H9 (cell line): ENCODE measurements around the gene LAMTOR5. TPM values are rescaled to one million over a fixed set of nuclear protein-coding genes. Genes with fewer than 3 reads are reported as not detected.
A peak's percentile ranks its signal among the peaks of the same experiment; 100 is the strongest.

Experiments
- DNase-seq: peaks from one replicate; pipeline ENCODE4 v3.0.0-alpha.2; 2017
- H2AFZ ChIP-seq: one replicate; pipeline ENCODE4 v1.6.1; 2013; ENCODE audit warnings: mild to moderate bottlenecking, low read length, control low read depth, moderate library complexity
- H2AK5ac ChIP-seq: 2 replicates; pipeline ENCODE4 v1.6.1; 2013; ENCODE audit warnings: low read length, control low read depth, mixed read lengths; ENCODE audit not compliant: insufficient read length
- H2BK120ac ChIP-seq: one replicate; pipeline ENCODE4 v1.6.1; 2013; ENCODE audit warnings: low read depth, mild to moderate bottlenecking, low read length, control low read depth, inconsistent platforms; ENCODE audit not compliant: poor library complexity, severe bottlenecking
- H2BK12ac ChIP-seq: 2 replicates; pipeline ENCODE4 v1.6.1; 2013; ENCODE audit warnings: low read length, control low read depth, mixed read lengths, low read depth; ENCODE audit not compliant: insufficient read length
- H2BK15ac ChIP-seq: 2 replicates; pipeline ENCODE4 v1.6.1; 2013; ENCODE audit warnings: low read depth, low read length, control low read depth
- H2BK20ac ChIP-seq: one replicate; pipeline ENCODE4 v1.6.1; 2013; ENCODE audit warnings: low read depth, mild to moderate bottlenecking, low read length, control low read depth, inconsistent platforms; ENCODE audit not compliant: poor library complexity, severe bottlenecking
- H2BK5ac ChIP-seq: 2 replicates; pipeline ENCODE4 v1.6.1; 2013; ENCODE audit warnings: low read length, control low read depth, mixed read lengths; ENCODE audit not compliant: insufficient read length
- H3K14ac ChIP-seq: 2 replicates; pipeline ENCODE4 v1.6.1; 2013; ENCODE audit warnings: low read length, control low read depth; ENCODE audit not compliant: insufficient read depth
- H3K18ac ChIP-seq: 2 replicates; pipeline ENCODE4 v1.6.1; 2013; ENCODE audit warnings: low read depth, mild to moderate bottlenecking, mixed read lengths, low read length, control low read depth; ENCODE audit not compliant: insufficient read length
- H3K23ac ChIP-seq: 2 replicates; pipeline ENCODE4 v1.6.1; 2013; ENCODE audit warnings: low read length, control low read depth, mixed read lengths, low read depth; ENCODE audit not compliant: insufficient read length
- H3K23me2 ChIP-seq: 2 replicates; pipeline ENCODE4 v1.6.1; 2013; ENCODE audit warnings: low read depth, mild to moderate bottlenecking, mixed read lengths, low read length, control low read depth; ENCODE audit not compliant: insufficient read length, poor library complexity, severe bottlenecking
- H3K27ac ChIP-seq: 2 replicates; pipeline ENCODE4 v1.5.1; 2013; ENCODE audit warnings: low read length, control low read depth, mixed read lengths, low read depth; ENCODE audit not compliant: insufficient read length
- H3K27me3 ChIP-seq: 2 replicates; pipeline ENCODE4 v1.6.1; 2013; ENCODE audit warnings: low read length, control low read depth, inconsistent platforms; ENCODE audit not compliant: insufficient read depth
- H3K4ac ChIP-seq: 2 replicates; pipeline ENCODE4 v1.6.1; 2013; ENCODE audit warnings: low read depth, mild to moderate bottlenecking, control low read depth, inconsistent platforms, low read length, moderate library complexity
- H3K4me1 ChIP-seq: 2 replicates; pipeline ENCODE4 v1.6.1; 2013; ENCODE audit warnings: low read length, control low read depth, inconsistent platforms; ENCODE audit not compliant: insufficient read depth
- H3K4me2 ChIP-seq: 2 replicates; pipeline ENCODE4 v1.6.1; 2013; ENCODE audit warnings: low read length, control low read depth, mixed read lengths; ENCODE audit not compliant: insufficient read length, insufficient read depth
- H3K56ac ChIP-seq: 2 replicates; pipeline ENCODE4 v1.6.1; 2013; ENCODE audit warnings: low read depth, mild to moderate bottlenecking, mixed read lengths, low read length, control low read depth; ENCODE audit not compliant: insufficient read length
- H3K79me1 ChIP-seq: 2 replicates; pipeline ENCODE4 v1.6.1; 2013; ENCODE audit warnings: low read depth, mild to moderate bottlenecking, moderate library complexity, low read length, control low read depth, inconsistent platforms; ENCODE audit not compliant: insufficient read depth, poor library complexity, severe bottlenecking
- H3K79me2 ChIP-seq: 2 replicates; pipeline ENCODE4 v1.6.1; 2013; ENCODE audit warnings: low read length, control low read depth, inconsistent platforms; ENCODE audit not compliant: insufficient read depth
- H3K9ac ChIP-seq: 2 replicates; pipeline ENCODE4 v1.6.1; 2013; ENCODE audit warnings: low read length, control low read depth, mixed read lengths; ENCODE audit not compliant: insufficient read length; ENCODE audit errors: extremely low read depth
- H3K9me3 ChIP-seq: one replicate; pipeline ENCODE4 v1.6.1; 2013; ENCODE audit warnings: low read depth, low read length, inconsistent platforms; ENCODE audit not compliant: control insufficient read depth
- H3T11ph ChIP-seq: one replicate; pipeline ENCODE4 v1.6.1; 2013; ENCODE audit warnings: mild to moderate bottlenecking, low read length, control low read depth, inconsistent platforms
- H4K20me1 ChIP-seq: one replicate; pipeline ENCODE4 v1.6.1; 2013; ENCODE audit not compliant: control insufficient read depth, insufficient read length, insufficient read depth
- H4K5ac ChIP-seq: 2 replicates; pipeline ENCODE4 v1.6.1; 2013; ENCODE audit warnings: low read depth, mild to moderate bottlenecking, mixed read lengths, low read length, control low read depth; ENCODE audit not compliant: insufficient read length
- H4K8ac ChIP-seq: replicated peaks from 2 replicates; pipeline ENCODE4 v1.6.1; 2013; ENCODE audit warnings: low read length, control low read depth, mixed read lengths, low read depth; ENCODE audit not compliant: insufficient read length
- H4K91ac ChIP-seq: 2 replicates; pipeline ENCODE4 v1.6.1; 2013; ENCODE audit warnings: low read depth, mild to moderate bottlenecking, moderate library complexity, mixed read lengths, low read length, control low read depth; ENCODE audit not compliant: insufficient read length
- H3K27ac Mint-ChIP-seq, 3 experiments: 2 replicates in 2 of 3; 3 replicates in 1 of 3; pipeline ENCODE4 v1.8.0; 2020 to 2021; ENCODE audit warnings: mixed read lengths in 3 of 3, mild to moderate bottlenecking in 1 of 3, moderate library complexity in 1 of 3
- H3K27me3 Mint-ChIP-seq: 2 replicates; pipeline ENCODE4 v1.8.0; 2021; ENCODE audit warnings: low read depth, mild to moderate bottlenecking, moderate library complexity, mixed read lengths
- H3K36me3 Mint-ChIP-seq, 3 experiments: 2 replicates in 2 of 3; 3 replicates in 1 of 3; pipeline ENCODE4 v1.8.0; 2020 to 2021; ENCODE audit warnings: low read depth in 3 of 3, mixed read lengths in 3 of 3; ENCODE audit not compliant: insufficient read depth in 1 of 3
- H3K4me1 Mint-ChIP-seq, 2 experiments: 2 replicates each; pipeline ENCODE4 v1.8.0; 2020; ENCODE audit warnings: mixed read lengths in 2 of 2
- H3K4me3 Mint-ChIP-seq, 2 experiments: 2 replicates in 1 of 2; 3 replicates in 1 of 2; pipeline ENCODE4 v1.8.0; 2020 to 2021; ENCODE audit warnings: mild to moderate bottlenecking in 2 of 2, mixed read lengths in 2 of 2, moderate library complexity in 1 of 2
- H3K9me3 Mint-ChIP-seq, 2 experiments: 2 replicates in 1 of 2; 3 replicates in 1 of 2; pipeline ENCODE4 v1.8.0; 2020; ENCODE audit warnings: mild to moderate bottlenecking in 2 of 2, mixed read lengths in 2 of 2, moderate library complexity in 1 of 2
- WGBS: extraction: QIAGEN DNeasy Blood & Tissue Kit; methylation state at CpG from one replicate; pipeline ENCODE4 v1.1.7; 2013; ENCODE audit warnings: missing lambda C conversion rate, low lambda C conversion rate, mixed read lengths; ENCODE audit not compliant: insufficient read length; ENCODE audit errors: extremely low coverage; 5-methylcytosine and 5-hydroxymethylcytosine counted together
- total RNA-seq: library from RNA; stranded (reverse); gene quantifications from 2 replicates; pipeline ENCODE4 v1.2.1, GENCODE V29; 2021
- TF ChIP-seq, protein P1 (sequence below): fragments of 200-600 bp; sonication (generic); conservative IDR thresholded peaks from 3 replicates; pipeline ENCODE4 v1.8.0; 2021; ENCODE audit warnings: antibody characterized with exemption, mild to moderate bottlenecking

LAMTOR5 gene
- total RNA-seq, 1 experiment from 2014 or later: 108 TPM

- H3K4ac ChIP-seq: no peak overlapping the region
- H3K9ac ChIP-seq: peak overlapping the region; percentile 23
- no peaks in the 10 kb centered on the region for H3K79me2 ChIP-seq
- no peak overlapping the region for H2BK5ac ChIP-seq
- no peaks in the 10 kb centered on the region for H4K20me1 ChIP-seq
- no peaks in the 10 kb centered on the region for H3K23me2 ChIP-seq
- H3K36me3 Mint-ChIP-seq: peaks cover 0 to 4% (median 2%) of the 10 kb centered on the region in 3 experiments; a peak in 4 of 7 replicates
- no peak overlapping the region for H4K5ac ChIP-seq
- peaks cover 18 to 24% of the 10 kb centered on the region in 2 experiments for H3K4me1 Mint-ChIP-seq
- no peak overlapping the region for H4K8ac ChIP-seq
- no peak overlapping the region for H2BK20ac ChIP-seq
- no peak overlapping the region for H3K4me2 ChIP-seq
- H3K4me1 ChIP-seq: no peaks in the 10 kb centered on the region
- H3K27me3 ChIP-seq: no peaks in the 10 kb centered on the region
- no peaks in the 10 kb centered on the region for H3K9me3 Mint-ChIP-seq
- H3K56ac ChIP-seq: no peak overlapping the region
- H2BK15ac ChIP-seq: no peak overlapping the region
- no peak overlapping the region for H2BK12ac ChIP-seq
- no peak overlapping the region for H2AK5ac ChIP-seq
- H3K27ac ChIP-seq: no peak overlapping the region
- no peak overlapping the region for H3T11ph ChIP-seq
- H3K23ac ChIP-seq: no peak overlapping the region
- no peak overlapping the region for H3K4me3 Mint-ChIP-seq
- H3K18ac ChIP-seq: no peak overlapping the region
- no CpG with 5 or more reads among the region's 6 CpGs for WGBS
- no peak overlapping the region for H2AFZ ChIP-seq
- H3K27ac Mint-ChIP-seq: peak overlapping the region in 2 of 3 experiments; percentile 31 to 57; a peak in 5 of 7 replicates
- TF ChIP-seq, protein P1, sequence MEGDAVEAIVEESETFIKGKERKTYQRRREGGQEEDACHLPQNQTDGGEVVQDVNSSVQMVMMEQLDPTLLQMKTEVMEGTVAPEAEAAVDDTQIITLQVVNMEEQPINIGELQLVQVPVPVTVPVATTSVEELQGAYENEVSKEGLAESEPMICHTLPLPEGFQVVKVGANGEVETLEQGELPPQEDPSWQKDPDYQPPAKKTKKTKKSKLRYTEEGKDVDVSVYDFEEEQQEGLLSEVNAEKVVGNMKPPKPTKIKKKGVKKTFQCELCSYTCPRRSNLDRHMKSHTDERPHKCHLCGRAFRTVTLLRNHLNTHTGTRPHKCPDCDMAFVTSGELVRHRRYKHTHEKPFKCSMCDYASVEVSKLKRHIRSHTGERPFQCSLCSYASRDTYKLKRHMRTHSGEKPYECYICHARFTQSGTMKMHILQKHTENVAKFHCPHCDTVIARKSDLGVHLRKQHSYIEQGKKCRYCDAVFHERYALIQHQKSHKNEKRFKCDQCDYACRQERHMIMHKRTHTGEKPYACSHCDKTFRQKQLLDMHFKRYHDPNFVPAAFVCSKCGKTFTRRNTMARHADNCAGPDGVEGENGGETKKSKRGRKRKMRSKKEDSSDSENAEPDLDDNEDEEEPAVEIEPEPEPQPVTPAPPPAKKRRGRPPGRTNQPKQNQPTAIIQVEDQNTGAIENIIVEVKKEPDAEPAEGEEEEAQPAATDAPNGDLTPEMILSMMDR: no peak
- H3K79me1 ChIP-seq: no peaks in the 10 kb centered on the region
- H4K91ac ChIP-seq: no peak overlapping the region
- H2BK120ac ChIP-seq: no peak overlapping the region
- H3K27me3 Mint-ChIP-seq: no peaks in the 10 kb centered on the region
- DNase-seq: no peak
- no peaks in the 10 kb centered on the region for H3K9me3 ChIP-seq
- no peak overlapping the region for H3K14ac ChIP-seq
These were observed 17.4 kb downstream of the LAMTOR5 start for GRCh38 chr1:110390096-110390495.
